GM21786 (cell line): ENCODE measurements around the gene TNFRSF1B.
A peak's percentile ranks its signal among the peaks of the same experiment; 100 is the strongest.
"Not testable (repeated sequence)": the region's sequence is repeated elsewhere in the genome, so short reads cannot be mapped to it uniquely, and the experiment has no call there.

Source experiments
- ATAC-seq: cut with Tn5 transposase; IDR thresholded peaks from one replicate; pipeline ENCODE4 v1.9.1; 2021; ENCODE audit not compliant: unreplicated experiment

Gene TNFRSF1B

GRCh38 chr1:12215118-12215961 lies 48.5 kb downstream of the TNFRSF1B start:
- ATAC-seq, result no peak

GRCh38 chr1:12219800-12220199 lies 53.0 kb downstream of the TNFRSF1B start:
- ATAC-seq, result no peak

GRCh38 chr1:12220890-12221289 lies 54.1 kb downstream of the TNFRSF1B start:
- ATAC-seq, result no peak

- not testable (repeated sequence) for ATAC-seq
Observed at GRCh38 chr1:12222700-12223099, 55.9 kb downstream of the TNFRSF1B start.

GRCh38 chr1:12224092-12224491 lies 57.3 kb downstream of the TNFRSF1B start:
- not testable (repeated sequence) for ATAC-seq

- no peak for ATAC-seq
Observed at GRCh38 chr1:12228979-12229378, 62.2 kb downstream of the TNFRSF1B start.

GRCh38 chr1:12229386-12229834 lies 62.6 kb downstream of the TNFRSF1B start:
- no peak for ATAC-seq

- peak; percentile 62 for ATAC-seq
Observed at GRCh38 chr1:12229835-12230548, 63.2 kb downstream of the TNFRSF1B start, which contains the start of gene VPS13D. VPS13D (plus strand) TSS chr1:12230030; CDS start chr1:12234267, 4,237 bp downstream.

GRCh38 chr1:12230549-12231275 lies 63.9 kb downstream of the TNFRSF1B start:
- no peak for ATAC-seq

- no peak for ATAC-seq
Observed at GRCh38 chr1:12231276-12231595, 64.4 kb downstream of the TNFRSF1B start.

GRCh38 chr1:12232221-12232620 lies 65.4 kb downstream of the TNFRSF1B start:
- ATAC-seq, result no peak

- no peak for ATAC-seq
Observed at GRCh38 chr1:12244078-12244477, 77.3 kb downstream of the TNFRSF1B start.

- ATAC-seq, result no peak
Observed at GRCh38 chr1:12244585-12244984, 77.8 kb downstream of the TNFRSF1B start.

- no peak for ATAC-seq
Observed at GRCh38 chr1:12245116-12245515, 78.3 kb downstream of the TNFRSF1B start.

- ATAC-seq, result no peak
Observed at GRCh38 chr1:12245733-12246132, 78.9 kb downstream of the TNFRSF1B start.

- ATAC-seq, result no peak
Observed at GRCh38 chr1:12246584-12246983, 79.8 kb downstream of the TNFRSF1B start.

GRCh38 chr1:12249181-12249580 lies 82.4 kb downstream of the TNFRSF1B start:
- no peak for ATAC-seq

- no peak for ATAC-seq
Observed at GRCh38 chr1:12249748-12250147, 83.0 kb downstream of the TNFRSF1B start.

- no peak for ATAC-seq
Observed at GRCh38 chr1:12251442-12251841, 84.7 kb downstream of the TNFRSF1B start.

- no peak for ATAC-seq
Observed at GRCh38 chr1:12255913-12256312, 89.1 kb downstream of the TNFRSF1B start.

GRCh38 chr1:12258272-12258671 lies 91.5 kb downstream of the TNFRSF1B start:
- no peak for ATAC-seq
